Panc1 (cell line): ENCODE measurements around the gene TJP3.

Experiments
- CTCF ChIP-seq: fragments of 450-650 bp; IDR thresholded peaks from 2 replicates; pipeline ENCODE4 v1.5.1; 2017; ENCODE audit warnings: mild to moderate bottlenecking
- POLR2AphosphoS5 ChIP-seq: IDR thresholded peaks from 2 replicates; pipeline ENCODE4 v1.6.1; 2012; ENCODE audit warnings: mild to moderate bottlenecking, low read depth, low read length, moderate library complexity
- REST ChIP-seq, 2 experiments: IDR thresholded peaks; 2 replicates each; pipeline ENCODE4 v1.6.1; 2011 to 2012; ENCODE audit warnings: low read depth in 2 of 2, control low read depth in 1 of 2, low read length in 1 of 2, mild to moderate bottlenecking in 1 of 2, moderate library complexity in 1 of 2; ENCODE audit not compliant: insufficient read depth in 1 of 2
- SIN3A ChIP-seq: IDR thresholded peaks from 2 replicates; pipeline ENCODE4 v1.6.1; 2012; ENCODE audit warnings: low read depth, mild to moderate bottlenecking, low read length, moderate library complexity, borderline replicate concordance; ENCODE audit not compliant: insufficient read depth
- TCF7L2 ChIP-seq: IDR thresholded peaks from 2 replicates; pipeline ENCODE4 v1.6.1; 2011; ENCODE audit warnings: mild to moderate bottlenecking, low read depth, low read length, inconsistent platforms

- TF ChIP-seq CTCF (no peak), POLR2AphosphoS5 (no peak), REST (IDR thresholded peaks at IDR 0.05; ENCODE audit: insufficient read depth in 1 of 2, low read depth in 2 of 2, low read length in 1 of 2) (no peak), SIN3A (no peak), TCF7L2 (no peak)
These were observed 34.4 kb upstream of the TJP3 start for GRCh38 chr19:3673506-3674439.
